ENCODE data around the gene GUCY2D.

DNA sequence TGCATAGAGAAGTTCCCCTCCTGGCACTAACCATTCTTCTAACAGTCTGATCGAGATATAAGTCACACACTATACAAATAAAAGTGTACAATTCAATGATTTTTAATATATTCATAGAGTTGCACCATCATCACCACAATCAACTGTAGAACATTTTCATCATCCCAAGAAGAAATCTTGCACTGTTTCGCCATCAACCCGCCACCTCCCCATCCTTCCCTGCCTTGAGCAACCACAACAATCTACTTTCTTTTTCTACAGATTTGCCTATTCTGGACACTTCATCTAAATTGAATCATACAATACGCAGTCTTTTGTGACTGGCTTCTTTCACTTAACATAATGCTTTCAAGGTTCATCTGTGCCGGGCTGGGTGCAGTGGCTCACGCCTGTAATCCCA, 33.0 kb upstream of the GUCY2D start:
- TF ChIP-seq, protein P1, sequence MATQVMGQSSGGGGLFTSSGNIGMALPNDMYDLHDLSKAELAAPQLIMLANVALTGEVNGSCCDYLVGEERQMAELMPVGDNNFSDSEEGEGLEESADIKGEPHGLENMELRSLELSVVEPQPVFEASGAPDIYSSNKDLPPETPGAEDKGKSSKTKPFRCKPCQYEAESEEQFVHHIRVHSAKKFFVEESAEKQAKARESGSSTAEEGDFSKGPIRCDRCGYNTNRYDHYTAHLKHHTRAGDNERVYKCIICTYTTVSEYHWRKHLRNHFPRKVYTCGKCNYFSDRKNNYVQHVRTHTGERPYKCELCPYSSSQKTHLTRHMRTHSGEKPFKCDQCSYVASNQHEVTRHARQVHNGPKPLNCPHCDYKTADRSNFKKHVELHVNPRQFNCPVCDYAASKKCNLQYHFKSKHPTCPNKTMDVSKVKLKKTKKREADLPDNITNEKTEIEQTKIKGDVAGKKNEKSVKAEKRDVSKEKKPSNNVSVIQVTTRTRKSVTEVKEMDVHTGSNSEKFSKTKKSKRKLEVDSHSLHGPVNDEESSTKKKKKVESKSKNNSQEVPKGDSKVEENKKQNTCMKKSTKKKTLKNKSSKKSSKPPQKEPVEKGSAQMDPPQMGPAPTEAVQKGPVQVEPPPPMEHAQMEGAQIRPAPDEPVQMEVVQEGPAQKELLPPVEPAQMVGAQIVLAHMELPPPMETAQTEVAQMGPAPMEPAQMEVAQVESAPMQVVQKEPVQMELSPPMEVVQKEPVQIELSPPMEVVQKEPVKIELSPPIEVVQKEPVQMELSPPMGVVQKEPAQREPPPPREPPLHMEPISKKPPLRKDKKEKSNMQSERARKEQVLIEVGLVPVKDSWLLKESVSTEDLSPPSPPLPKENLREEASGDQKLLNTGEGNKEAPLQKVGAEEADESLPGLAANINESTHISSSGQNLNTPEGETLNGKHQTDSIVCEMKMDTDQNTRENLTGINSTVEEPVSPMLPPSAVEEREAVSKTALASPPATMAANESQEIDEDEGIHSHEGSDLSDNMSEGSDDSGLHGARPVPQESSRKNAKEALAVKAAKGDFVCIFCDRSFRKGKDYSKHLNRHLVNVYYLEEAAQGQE (IDR thresholded peaks at IDR 0.05; ENCODE audit: borderline replicate concordance), result no peak
- TF ChIP-seq, protein P2, sequence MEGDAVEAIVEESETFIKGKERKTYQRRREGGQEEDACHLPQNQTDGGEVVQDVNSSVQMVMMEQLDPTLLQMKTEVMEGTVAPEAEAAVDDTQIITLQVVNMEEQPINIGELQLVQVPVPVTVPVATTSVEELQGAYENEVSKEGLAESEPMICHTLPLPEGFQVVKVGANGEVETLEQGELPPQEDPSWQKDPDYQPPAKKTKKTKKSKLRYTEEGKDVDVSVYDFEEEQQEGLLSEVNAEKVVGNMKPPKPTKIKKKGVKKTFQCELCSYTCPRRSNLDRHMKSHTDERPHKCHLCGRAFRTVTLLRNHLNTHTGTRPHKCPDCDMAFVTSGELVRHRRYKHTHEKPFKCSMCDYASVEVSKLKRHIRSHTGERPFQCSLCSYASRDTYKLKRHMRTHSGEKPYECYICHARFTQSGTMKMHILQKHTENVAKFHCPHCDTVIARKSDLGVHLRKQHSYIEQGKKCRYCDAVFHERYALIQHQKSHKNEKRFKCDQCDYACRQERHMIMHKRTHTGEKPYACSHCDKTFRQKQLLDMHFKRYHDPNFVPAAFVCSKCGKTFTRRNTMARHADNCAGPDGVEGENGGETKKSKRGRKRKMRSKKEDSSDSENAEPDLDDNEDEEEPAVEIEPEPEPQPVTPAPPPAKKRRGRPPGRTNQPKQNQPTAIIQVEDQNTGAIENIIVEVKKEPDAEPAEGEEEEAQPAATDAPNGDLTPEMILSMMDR (IDR thresholded peaks at IDR 0.05; ENCODE audit: poor library complexity, severe bottlenecking), result no peak
- TF ChIP-seq RAD21 (conservative IDR thresholded peaks at IDR 0.05) (no peak), POLR2AphosphoS5 (IDR thresholded peaks at IDR 0.05) (no peak), EP300 (conservative IDR thresholded peaks at IDR 0.05; ENCODE audit: poor library complexity, severe bottlenecking) (no peak), EZH2 (IDR thresholded peaks at IDR 0.05; ENCODE audit: borderline replicate concordance, insufficient read depth, low read length, poor library complexity, severe bottlenecking) (no peak), SMC3 (conservative IDR thresholded peaks at IDR 0.05; ENCODE audit: poor library complexity) (no peak), TAF1 (IDR thresholded peaks at IDR 0.05; ENCODE audit: low read depth) (no peak), MXI1 (conservative IDR thresholded peaks at IDR 0.05; ENCODE audit: poor library complexity, severe bottlenecking) (no peak)

Data from neural cell (in vitro differentiated cells).